Measurements from ENCODE around the gene CLEC2A. TPM values are rescaled to one million over a fixed set of nuclear protein-coding genes. Genes with fewer than 3 reads are reported as not detected.

CLEC2A gene
- total and polyA plus RNA-seq, 9 of the 15 experiments (the other 6 are each of a cell fraction or from before 2014, with no cell fraction given) = not detected

DNA sequence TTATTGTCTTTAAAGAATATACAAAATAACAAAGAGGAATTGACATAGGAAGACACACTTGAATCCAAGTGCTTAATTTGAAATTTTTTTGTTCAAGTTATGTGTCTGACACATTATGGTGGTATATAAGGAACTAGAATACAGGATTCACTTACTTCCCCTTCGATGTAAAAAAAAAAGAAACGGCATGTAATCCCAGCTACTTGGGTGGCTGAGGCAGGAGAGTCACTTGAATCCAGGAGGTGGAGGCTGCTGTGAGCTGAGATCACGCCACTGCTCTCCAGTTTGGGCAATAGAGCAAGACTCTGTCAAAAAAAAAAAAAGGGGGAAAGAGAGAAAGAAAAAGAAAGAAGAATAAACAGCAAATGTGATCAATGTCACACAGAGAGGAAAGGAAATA is 48.0 kb upstream of the CLEC2A start:
- no peaks in the 10 kb centered on the region for H3K9me1 ChIP-seq (ENCODE audit: control insufficient read depth, insufficient read depth, low read length)
- ATAC-seq (no peak), DNase-seq (ENCODE audit: extremely low read depth in 1 of 4, low spot score in 3 of 4) (no peak), FAIRE-seq (no peak)
- in situ Hi-C loops (cut with MboI) = no loop called here
- no peak overlapping the region for H3K4me3 ChIP-seq
- H3K9ac ChIP-seq (ENCODE audit: insufficient read depth in 1 of 2, low read depth in 2 of 2, low read length in 2 of 2) = no peak overlapping the region
- no peaks in the 10 kb centered on the region for H3K79me2 ChIP-seq (ENCODE audit: control insufficient read depth, insufficient read depth, low read length)
- no peak overlapping the region for H2AFZ ChIP-seq (ENCODE audit: low read depth, low read length)
- no peaks in the 10 kb centered on the region for H3K4me1 ChIP-seq (replicated peaks in 1 of 2; ENCODE audit: control insufficient read depth in 2 of 2, insufficient read depth in 2 of 2, low read length in 2 of 2)
- H4K20me1 ChIP-seq (replicated peaks; ENCODE audit: control insufficient read depth, insufficient read depth, low read length) = no peaks in the 10 kb centered on the region
- no TSS peak for BruUV-seq (replicated peaks)
- H3K27ac ChIP-seq (ENCODE audit: extremely low read depth, low read depth, low read length) = no peak overlapping the region
- no peaks in the 10 kb centered on the region for H3K27me3 ChIP-seq (ENCODE audit: control insufficient read depth in 2 of 2, insufficient read depth in 2 of 2, low read length in 2 of 2)
- no peaks in the 10 kb centered on the region for H3K36me3 ChIP-seq (ENCODE audit: control insufficient read depth, insufficient read depth, low read length)
- no peaks in the 10 kb centered on the region for H3K9me3 ChIP-seq (replicated peaks; ENCODE audit: control insufficient read depth, insufficient read depth, low read depth, low read length)
- ChIA-PET CTCF (ENCODE audit: low intra/inter-chr PET ratio) (no interaction called here), POLR2A (no interaction called here)
- WGBS (ENCODE audit: insufficient coverage, low coverage, missing lambda C conversion rate) = 0% methylated on average over 1 of the region's 3 CpGs
- intact Hi-C loops (cut with micrococcal nuclease) = no loop called here
- H3K4me2 ChIP-seq (ENCODE audit: insufficient read depth, low read length) = no peak overlapping the region
- TF ChIP-seq MECOM (CRISPR knock-in tag; IDR thresholded peaks at IDR 0.05) (no peak), MAFG (tag; conservative IDR thresholded peaks at IDR 0.05) (no peak), ZSCAN29 (IDR thresholded peaks at IDR 0.05) (no peak), RHOXF2B (CRISPR knock-in tag; conservative IDR thresholded peaks at IDR 0.05) (no peak), TEAD4 (IDR thresholded peaks at IDR 0.05; ENCODE audit: low read length) (no peak), TEAD4 (CRISPR knock-in tag; IDR thresholded peaks at IDR 0.05; ENCODE audit: borderline replicate concordance) (no peak), SAFB (IDR thresholded peaks at IDR 0.05; ENCODE audit: borderline replicate concordance, low read depth, low read length) (no peak), ZNF436 (CRISPR knock-in tag; IDR thresholded peaks at IDR 0.05) (no peak), TRIM28 (IDR thresholded peaks at IDR 0.05) (no peak), POLR2G (IDR thresholded peaks at IDR 0.05; ENCODE audit: low read depth, low read length) (no peak)
- TF ChIP-seq, protein P1, sequence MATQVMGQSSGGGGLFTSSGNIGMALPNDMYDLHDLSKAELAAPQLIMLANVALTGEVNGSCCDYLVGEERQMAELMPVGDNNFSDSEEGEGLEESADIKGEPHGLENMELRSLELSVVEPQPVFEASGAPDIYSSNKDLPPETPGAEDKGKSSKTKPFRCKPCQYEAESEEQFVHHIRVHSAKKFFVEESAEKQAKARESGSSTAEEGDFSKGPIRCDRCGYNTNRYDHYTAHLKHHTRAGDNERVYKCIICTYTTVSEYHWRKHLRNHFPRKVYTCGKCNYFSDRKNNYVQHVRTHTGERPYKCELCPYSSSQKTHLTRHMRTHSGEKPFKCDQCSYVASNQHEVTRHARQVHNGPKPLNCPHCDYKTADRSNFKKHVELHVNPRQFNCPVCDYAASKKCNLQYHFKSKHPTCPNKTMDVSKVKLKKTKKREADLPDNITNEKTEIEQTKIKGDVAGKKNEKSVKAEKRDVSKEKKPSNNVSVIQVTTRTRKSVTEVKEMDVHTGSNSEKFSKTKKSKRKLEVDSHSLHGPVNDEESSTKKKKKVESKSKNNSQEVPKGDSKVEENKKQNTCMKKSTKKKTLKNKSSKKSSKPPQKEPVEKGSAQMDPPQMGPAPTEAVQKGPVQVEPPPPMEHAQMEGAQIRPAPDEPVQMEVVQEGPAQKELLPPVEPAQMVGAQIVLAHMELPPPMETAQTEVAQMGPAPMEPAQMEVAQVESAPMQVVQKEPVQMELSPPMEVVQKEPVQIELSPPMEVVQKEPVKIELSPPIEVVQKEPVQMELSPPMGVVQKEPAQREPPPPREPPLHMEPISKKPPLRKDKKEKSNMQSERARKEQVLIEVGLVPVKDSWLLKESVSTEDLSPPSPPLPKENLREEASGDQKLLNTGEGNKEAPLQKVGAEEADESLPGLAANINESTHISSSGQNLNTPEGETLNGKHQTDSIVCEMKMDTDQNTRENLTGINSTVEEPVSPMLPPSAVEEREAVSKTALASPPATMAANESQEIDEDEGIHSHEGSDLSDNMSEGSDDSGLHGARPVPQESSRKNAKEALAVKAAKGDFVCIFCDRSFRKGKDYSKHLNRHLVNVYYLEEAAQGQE (IDR thresholded peaks at IDR 0.05; ENCODE audit: borderline replicate concordance) = no peak
- TF ChIP-seq, protein P1 (CRISPR knock-in tag; IDR thresholded peaks at IDR 0.05; ENCODE audit: low read depth) = no peak
- TF ChIP-seq, protein P2, sequence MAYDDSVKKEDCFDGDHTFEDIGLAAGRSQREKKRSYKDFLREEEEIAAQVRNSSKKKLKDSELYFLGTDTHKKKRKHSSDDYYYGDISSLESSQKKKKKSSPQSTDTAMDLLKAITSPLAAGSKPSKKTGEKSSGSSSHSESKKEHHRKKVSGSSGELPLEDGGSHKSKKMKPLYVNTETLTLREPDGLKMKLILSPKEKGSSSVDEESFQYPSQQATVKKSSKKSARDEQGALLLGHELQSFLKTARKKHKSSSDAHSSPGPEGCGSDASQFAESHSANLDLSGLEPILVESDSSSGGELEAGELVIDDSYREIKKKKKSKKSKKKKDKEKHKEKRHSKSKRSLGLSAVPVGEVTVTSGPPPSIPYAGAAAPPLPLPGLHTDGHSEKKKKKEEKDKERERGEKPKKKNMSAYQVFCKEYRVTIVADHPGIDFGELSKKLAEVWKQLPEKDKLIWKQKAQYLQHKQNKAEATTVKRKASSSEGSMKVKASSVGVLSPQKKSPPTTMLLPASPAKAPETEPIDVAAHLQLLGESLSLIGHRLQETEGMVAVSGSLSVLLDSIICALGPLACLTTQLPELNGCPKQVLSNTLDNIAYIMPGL (CRISPR knock-in tag; IDR thresholded peaks at IDR 0.05) = no peak
- TF ChIP-seq, protein P3, sequence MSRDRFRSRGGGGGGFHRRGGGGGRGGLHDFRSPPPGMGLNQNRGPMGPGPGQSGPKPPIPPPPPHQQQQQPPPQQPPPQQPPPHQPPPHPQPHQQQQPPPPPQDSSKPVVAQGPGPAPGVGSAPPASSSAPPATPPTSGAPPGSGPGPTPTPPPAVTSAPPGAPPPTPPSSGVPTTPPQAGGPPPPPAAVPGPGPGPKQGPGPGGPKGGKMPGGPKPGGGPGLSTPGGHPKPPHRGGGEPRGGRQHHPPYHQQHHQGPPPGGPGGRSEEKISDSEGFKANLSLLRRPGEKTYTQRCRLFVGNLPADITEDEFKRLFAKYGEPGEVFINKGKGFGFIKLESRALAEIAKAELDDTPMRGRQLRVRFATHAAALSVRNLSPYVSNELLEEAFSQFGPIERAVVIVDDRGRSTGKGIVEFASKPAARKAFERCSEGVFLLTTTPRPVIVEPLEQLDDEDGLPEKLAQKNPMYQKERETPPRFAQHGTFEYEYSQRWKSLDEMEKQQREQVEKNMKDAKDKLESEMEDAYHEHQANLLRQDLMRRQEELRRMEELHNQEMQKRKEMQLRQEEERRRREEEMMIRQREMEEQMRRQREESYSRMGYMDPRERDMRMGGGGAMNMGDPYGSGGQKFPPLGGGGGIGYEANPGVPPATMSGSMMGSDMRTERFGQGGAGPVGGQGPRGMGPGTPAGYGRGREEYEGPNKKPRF (IDR thresholded peaks at IDR 0.05; ENCODE audit: low read depth, low read length) = no peak
